Choroid plexus epithelial cell (primary cell): ENCODE data around the gene GARNL3.

Experiments used
- DNase-seq: peaks from one replicate; pipeline ENCODE4 v3.0.0-alpha.2; 2010; ENCODE audit warnings: low read depth
- H3K4me3 ChIP-seq: 2 replicates; pipeline ENCODE4 v1.5.1; 2011; ENCODE audit warnings: low read depth, mild to moderate bottlenecking, control low read depth, low read length, moderate library complexity
- CTCF ChIP-seq: conservative IDR thresholded peaks from 2 replicates; pipeline ENCODE4 v1.5.1; 2011; ENCODE audit warnings: low read depth, mild to moderate bottlenecking, control low read depth, inconsistent platforms, low read length, moderate library complexity

GARNL3 gene

GRCh38 chr9:127308652-127309434 is 44.3 kb downstream of the GARNL3 start:
- DNase-seq: peak; percentile 68
- TF ChIP-seq CTCF: no peak
- no peak overlapping the region for H3K4me3 ChIP-seq

DNA sequence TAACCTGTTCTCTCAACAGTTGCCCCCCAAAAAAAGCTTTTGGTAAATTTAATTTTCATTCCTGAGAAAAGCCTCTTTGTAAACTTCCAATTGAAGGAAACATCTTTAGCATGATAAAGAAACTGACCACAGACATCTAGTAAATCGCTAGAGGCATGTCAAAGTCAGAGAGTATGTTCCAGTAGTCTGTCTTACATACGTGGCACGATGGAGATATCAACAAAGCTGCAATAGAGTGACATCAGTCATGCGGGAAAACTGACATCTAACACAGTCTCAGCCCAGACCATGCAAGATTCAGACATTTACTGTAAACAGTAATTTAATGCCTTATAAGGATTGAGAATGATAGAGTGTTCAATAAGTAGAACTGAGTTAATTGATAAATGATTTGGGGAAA is 45.1 kb downstream of the GARNL3 start:
- DNase-seq: no peak
- no peak overlapping the region for H3K4me3 ChIP-seq
- TF ChIP-seq CTCF: no peak

DNA sequence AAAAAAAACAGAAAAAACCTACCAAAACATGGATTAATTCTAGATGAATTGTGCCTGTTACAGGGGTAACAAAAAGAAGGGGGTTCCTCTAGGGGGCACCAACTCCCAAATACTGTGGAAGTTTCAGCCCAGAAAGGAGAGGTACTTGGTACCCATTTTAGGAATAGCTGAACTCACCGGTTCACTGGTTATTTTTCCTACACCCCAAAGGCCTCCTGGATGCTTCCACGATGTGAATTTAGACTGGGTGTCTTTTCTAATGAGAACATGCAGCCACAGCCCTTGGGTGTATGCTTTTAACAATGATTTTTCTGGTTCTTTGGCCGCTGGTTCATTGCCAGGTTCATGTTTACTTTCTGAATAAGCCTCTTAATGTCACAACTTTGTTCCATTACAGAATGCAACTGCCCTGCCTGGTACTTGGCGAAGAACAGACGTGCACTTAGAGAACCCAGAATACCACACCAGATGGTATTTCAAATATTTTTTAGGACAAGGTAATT is 46.7 kb downstream of the GARNL3 start:
- peak; percentile 74 for DNase-seq
- H3K4me3 ChIP-seq: no peak overlapping the region
- peak; percentile 55 for TF ChIP-seq CTCF

DNA sequence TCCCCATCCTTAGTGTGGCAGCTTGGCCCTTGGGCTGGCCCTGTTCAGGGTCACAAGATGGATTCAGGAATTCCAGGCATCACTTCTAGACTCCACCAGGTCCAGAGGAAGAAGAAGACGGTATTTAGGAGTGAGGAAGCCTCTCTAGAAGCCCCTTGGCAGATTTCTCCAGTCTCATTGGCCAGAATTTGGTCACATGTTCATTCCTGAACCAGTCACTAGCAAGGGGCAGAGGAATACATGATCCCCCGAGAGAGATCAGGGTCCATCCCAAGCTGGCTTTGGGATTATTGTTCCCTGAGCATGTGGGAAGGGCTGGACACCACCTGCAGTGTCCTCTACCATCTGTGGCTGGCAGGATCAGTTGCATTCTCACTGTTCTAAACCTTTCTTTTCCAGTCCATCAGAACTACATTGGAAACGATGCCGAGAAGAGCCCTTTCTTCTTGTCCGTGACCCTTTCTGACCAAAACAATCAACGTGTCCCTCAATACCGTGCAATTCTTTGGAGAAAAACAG is 48.5 kb downstream of the GARNL3 start:
- no peak overlapping the region for H3K4me3 ChIP-seq
- no peak for DNase-seq
- no peak for TF ChIP-seq CTCF

GRCh38 chr9:127314911-127315310 is 50.3 kb downstream of the GARNL3 start:
- TF ChIP-seq CTCF: no peak
- DNase-seq: no peak
- H3K4me3 ChIP-seq: no peak overlapping the region

DNA sequence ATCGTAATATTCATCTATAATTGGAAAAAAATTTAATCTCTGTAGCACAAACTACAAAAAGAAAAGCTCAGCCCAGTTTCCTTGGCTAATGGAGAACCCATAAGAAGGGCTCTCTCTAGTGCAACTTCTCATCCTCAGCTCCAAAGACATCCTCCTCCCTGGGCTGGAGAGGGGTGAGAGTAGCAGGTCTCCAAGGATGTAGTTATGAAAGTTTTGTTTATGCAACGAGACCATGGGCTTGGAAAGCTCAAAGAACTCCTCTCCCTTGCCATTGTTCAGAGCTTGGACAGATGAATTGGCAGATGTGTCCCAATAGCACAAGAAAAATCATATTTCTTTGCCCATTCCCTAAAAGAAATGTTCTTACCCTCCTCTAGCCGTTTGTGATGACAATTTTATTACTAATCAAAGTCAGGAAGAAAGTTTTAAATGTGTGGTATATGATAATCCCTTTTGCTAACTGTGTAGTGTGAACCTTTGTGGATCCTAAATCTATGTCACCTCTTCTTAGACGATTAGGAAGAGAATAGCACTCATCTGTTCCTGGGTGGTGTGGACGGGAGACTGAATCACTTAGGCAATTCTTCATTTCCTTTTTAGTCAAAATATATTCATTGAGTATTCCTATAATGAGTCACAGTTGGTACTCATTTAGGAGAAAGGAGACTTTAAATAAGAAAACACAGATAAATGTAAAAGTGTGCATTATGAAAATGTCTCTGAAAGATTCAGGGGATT is 52.2 kb downstream of the GARNL3 start:
- no peak for DNase-seq
- no peak for TF ChIP-seq CTCF
- no peak overlapping the region for H3K4me3 ChIP-seq
